Fibroblast of lung (primary cell): ENCODE results near the gene TMEM131L.

Experiments used
- EZH2 ChIP-seq: IDR thresholded peaks from 2 replicates; pipeline ENCODE4 v1.5.1; 2012; ENCODE audit warnings: low read length, control low read depth, mild to moderate bottlenecking; ENCODE audit errors: missing control alignments
- TF ChIP-seq, protein P1 (sequence below), 2 donors: IDR thresholded peaks in 1 of 2; conservative IDR thresholded peaks in 1 of 2; 1 replicate in 1 of 2; 2 replicates in 1 of 2; pipeline ENCODE4 v1.5.1; 2011 to 2012; ENCODE audit warnings: low read length in 2 of 2, control low read depth in 1 of 2, inconsistent platforms in 1 of 2, low read depth in 1 of 2, mild to moderate bottlenecking in 1 of 2

DNA sequence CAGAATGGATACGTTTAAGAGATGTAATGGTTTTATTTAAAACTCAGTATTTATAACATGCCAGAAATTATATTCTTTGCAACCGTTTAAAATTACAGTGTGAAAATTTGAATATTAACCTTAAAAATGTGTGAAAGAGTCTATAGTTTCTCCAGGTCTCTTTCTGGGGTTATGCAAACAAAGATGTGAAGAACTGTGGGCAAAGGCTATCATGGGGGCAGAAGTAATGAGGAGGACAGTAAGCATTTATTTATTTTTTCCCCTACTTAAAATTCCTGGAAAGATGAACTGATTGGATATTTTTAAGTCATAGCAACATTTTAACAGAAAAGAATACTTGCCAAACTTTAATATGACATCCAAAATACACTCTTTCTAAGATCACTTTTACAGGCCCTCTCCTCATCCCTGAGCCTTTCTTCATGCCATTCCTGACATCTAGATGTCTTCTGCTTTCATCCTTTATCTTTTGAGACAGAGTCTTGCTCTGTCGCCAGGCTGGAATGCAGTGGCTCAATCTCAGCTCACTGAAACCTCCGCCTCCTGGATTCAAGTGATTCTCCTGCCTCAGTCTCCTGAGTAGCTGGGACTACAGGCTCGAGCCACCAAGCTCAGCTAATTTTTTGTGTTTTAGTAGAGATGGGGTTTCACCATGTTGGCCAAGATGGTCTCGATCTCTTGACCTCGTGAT, 46.1 kb downstream of the TMEM131L start:
- TF ChIP-seq EZH2 = no peak
- TF ChIP-seq, protein P1, sequence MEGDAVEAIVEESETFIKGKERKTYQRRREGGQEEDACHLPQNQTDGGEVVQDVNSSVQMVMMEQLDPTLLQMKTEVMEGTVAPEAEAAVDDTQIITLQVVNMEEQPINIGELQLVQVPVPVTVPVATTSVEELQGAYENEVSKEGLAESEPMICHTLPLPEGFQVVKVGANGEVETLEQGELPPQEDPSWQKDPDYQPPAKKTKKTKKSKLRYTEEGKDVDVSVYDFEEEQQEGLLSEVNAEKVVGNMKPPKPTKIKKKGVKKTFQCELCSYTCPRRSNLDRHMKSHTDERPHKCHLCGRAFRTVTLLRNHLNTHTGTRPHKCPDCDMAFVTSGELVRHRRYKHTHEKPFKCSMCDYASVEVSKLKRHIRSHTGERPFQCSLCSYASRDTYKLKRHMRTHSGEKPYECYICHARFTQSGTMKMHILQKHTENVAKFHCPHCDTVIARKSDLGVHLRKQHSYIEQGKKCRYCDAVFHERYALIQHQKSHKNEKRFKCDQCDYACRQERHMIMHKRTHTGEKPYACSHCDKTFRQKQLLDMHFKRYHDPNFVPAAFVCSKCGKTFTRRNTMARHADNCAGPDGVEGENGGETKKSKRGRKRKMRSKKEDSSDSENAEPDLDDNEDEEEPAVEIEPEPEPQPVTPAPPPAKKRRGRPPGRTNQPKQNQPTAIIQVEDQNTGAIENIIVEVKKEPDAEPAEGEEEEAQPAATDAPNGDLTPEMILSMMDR (conservative IDR thresholded peaks at IDR 0.05 in 1 of 2, IDR thresholded peaks at IDR 0.05 in 1 of 2; ENCODE audit: low read depth in 1 of 2, low read length in 2 of 2) = no peak
